SK-N-SH (cell line): ENCODE data around the gene TMEM131. TPM values are rescaled to one million over a fixed set of nuclear protein-coding genes. Genes with fewer than 3 reads are reported as not detected.

Experiments used
- CTCF ChIA-PET: fragments of 300-600, 350-600 bp; formaldehyde crosslinking; extraction: SDS; loops from one replicate; lab custom pipeline; 2021; lab: Yijun Ruan, JAX
- POLR2A ChIA-PET: fragments of 350-600 bp; sonication (Branson Sonifier 250); formaldehyde crosslinking; extraction: SDS; loops from one replicate; lab custom pipeline; 2020; ENCODE audit warnings: antibody characterized with exemption, inconsistent platforms; lab: Yijun Ruan, JAX
- DNase-seq: peaks from one replicate; pipeline ENCODE4 v3.0.0; 2012
- H2AFZ ChIP-seq: fragments of 200-600 bp; sonication (generic); 2 replicates; pipeline ENCODE4 v1.8.1; 2016; ENCODE audit warnings: antibody characterized with exemption, mild to moderate bottlenecking, low read depth
- H3F3A ChIP-seq: fragments of 200-600 bp; sonication (generic); replicated peaks from 2 replicates; pipeline ENCODE3; 2016; ENCODE audit warnings: antibody characterized with exemption, mild to moderate bottlenecking; ENCODE audit not compliant: insufficient read depth
- H3K27ac ChIP-seq, 2 experiments: fragments of 200-500 bp in 1 of 2; fragments of 200-600 bp in 1 of 2; sonication (Bioruptor generic) in 1 of 2; sonication (generic), shearing (Covaris generic) in 1 of 2; 2 replicates each; pipeline versions ENCODE4 v1.5.1 to v1.6.1; 2014 to 2016; ENCODE audit warnings: low read depth in 2 of 2, inconsistent platforms in 1 of 2, low read length in 1 of 2, mild to moderate bottlenecking in 1 of 2, mixed read lengths in 1 of 2
- H3K27me3 ChIP-seq: fragments of 200-600 bp; sonication (generic), shearing (Covaris generic); 2 replicates; pipeline ENCODE4 v1.6.1; 2016; ENCODE audit warnings: mixed run types; ENCODE audit not compliant: insufficient read depth
- H3K36me3 ChIP-seq, 2 experiments: fragments of 200-500 bp in 1 of 2; fragments of 200-600 bp in 1 of 2; sonication (Bioruptor generic) in 1 of 2; sonication (generic) in 1 of 2; replicated peaks in 1 of 2; 2 replicates each; pipeline versions ENCODE3 to v1.5.1; 2014 to 2016; ENCODE audit warnings: low read length in 1 of 2, mild to moderate bottlenecking in 1 of 2; ENCODE audit not compliant: insufficient read depth in 2 of 2, control insufficient read depth in 1 of 2
- H3K4me1 ChIP-seq, 2 experiments: fragments of 200-500 bp in 1 of 2; fragments of 200-600 bp in 1 of 2; sonication (Bioruptor generic) in 1 of 2; sonication (generic), shearing (Covaris generic) in 1 of 2; 2 replicates each; pipeline versions ENCODE4 v1.5.1 to v1.6.1; 2014 to 2016; ENCODE audit warnings: low read depth in 1 of 2, low read length in 1 of 2, mixed run types in 1 of 2; ENCODE audit not compliant: insufficient read depth in 2 of 2, control insufficient read depth in 1 of 2
- H3K4me2 ChIP-seq: fragments of 200-600 bp; sonication (generic), shearing (Covaris generic); 2 replicates; pipeline ENCODE4 v1.6.1; 2017; ENCODE audit warnings: mixed run types
- H3K4me3 ChIP-seq, 2 experiments: fragments of 200-500 bp in 1 of 2; fragments of 200-600 bp in 1 of 2; sonication (Bioruptor generic) in 1 of 2; sonication (generic), shearing (Covaris generic) in 1 of 2; 2 replicates each; pipeline versions ENCODE4 v1.5.1 to v1.8.1; 2014 to 2016; ENCODE audit warnings: low read depth in 2 of 2, inconsistent platforms in 1 of 2, low read length in 1 of 2, mild to moderate bottlenecking in 1 of 2, mixed read lengths in 1 of 2, moderate library complexity in 1 of 2
- H3K79me2 ChIP-seq: fragments of 200-600 bp; sonication (generic); 2 replicates; pipeline ENCODE4 v1.8.1; 2017; ENCODE audit warnings: mild to moderate bottlenecking; ENCODE audit not compliant: insufficient read depth
- H3K9ac ChIP-seq: fragments of 200-600 bp; sonication (generic); 2 replicates; pipeline ENCODE4 v1.6.1; 2017; ENCODE audit warnings: mixed run types
- H3K9me2 ChIP-seq: fragments of 200-600 bp; sonication (generic); 2 replicates; pipeline ENCODE4 v1.6.1; 2017; ENCODE audit warnings: mixed run types
- H3K9me3 ChIP-seq: fragments of 200-600 bp; sonication (generic); 2 replicates; pipeline ENCODE4 v1.6.1; 2017; ENCODE audit warnings: mixed run types, mild to moderate bottlenecking, moderate library complexity
- H4K20me1 ChIP-seq: fragments of 200-600 bp; sonication (generic); 2 replicates; pipeline ENCODE4 v1.6.1; 2017; ENCODE audit warnings: mild to moderate bottlenecking, mixed run types; ENCODE audit not compliant: insufficient read depth
- FOSL2 ChIP-seq: IDR thresholded peaks from 2 replicates; pipeline ENCODE4 v1.4.0; 2012; ENCODE audit warnings: low read depth, mild to moderate bottlenecking, moderate library complexity, borderline replicate concordance
- FOXM1 ChIP-seq: IDR thresholded peaks from 2 replicates; pipeline ENCODE4 v1.4.0; 2012; ENCODE audit warnings: low read depth, mild to moderate bottlenecking
- GATA2 ChIP-seq: sonication (generic); formaldehyde crosslinking; IDR thresholded peaks from 2 replicates; pipeline ENCODE4 v1.5.0; 2020; ENCODE audit warnings: mild to moderate bottlenecking, missing genetic modification reagents
- PBX3 ChIP-seq: IDR thresholded peaks from 2 replicates; pipeline ENCODE4; 2012
- RCOR1 ChIP-seq: fragments of 150-350 bp; IDR thresholded peaks from 2 replicates; pipeline ENCODE4 v1.6.1; 2017; ENCODE audit warnings: antibody characterized with exemption, low read length
- RXRA ChIP-seq: IDR thresholded peaks from 2 replicates; pipeline ENCODE4 v1.4.0; 2012; ENCODE audit warnings: low read depth, mild to moderate bottlenecking, borderline replicate concordance
- SMC3 ChIP-seq: IDR thresholded peaks from 2 replicates; pipeline ENCODE4 v1.6.1; 2012; ENCODE audit warnings: low read depth, low read length, improper control_type of control experiment
- YY1 ChIP-seq: IDR thresholded peaks from 2 replicates; pipeline ENCODE4 v1.4.0; 2012; ENCODE audit warnings: low read depth, mild to moderate bottlenecking
- WGBS: methylation state at CpG from one replicate; pipeline ENCODE4 v1.1.6; 2017; ENCODE audit warnings: low lambda C conversion rate; 5-methylcytosine and 5-hydroxymethylcytosine counted together
- polyA plus RNA-seq, 3 experiments: library from polyadenylated mRNA; depleted of rRNA; stranded (reverse); fragments of >200 nt; gene quantifications; 2 replicates each; pipeline ENCODE4 v1.2.3, GENCODE V29; 2012
- TF ChIP-seq, protein P1 (sequence below): fragments of 150-350 bp; IDR thresholded peaks from 2 replicates; pipeline ENCODE4 v1.6.1; 2016; ENCODE audit warnings: mild to moderate bottlenecking, low read depth, low read length

TMEM131 gene
- polyA plus RNA-seq, 1 of the 3 experiments (the other 2 are of a cell fraction): 9.1 TPM

DNA sequence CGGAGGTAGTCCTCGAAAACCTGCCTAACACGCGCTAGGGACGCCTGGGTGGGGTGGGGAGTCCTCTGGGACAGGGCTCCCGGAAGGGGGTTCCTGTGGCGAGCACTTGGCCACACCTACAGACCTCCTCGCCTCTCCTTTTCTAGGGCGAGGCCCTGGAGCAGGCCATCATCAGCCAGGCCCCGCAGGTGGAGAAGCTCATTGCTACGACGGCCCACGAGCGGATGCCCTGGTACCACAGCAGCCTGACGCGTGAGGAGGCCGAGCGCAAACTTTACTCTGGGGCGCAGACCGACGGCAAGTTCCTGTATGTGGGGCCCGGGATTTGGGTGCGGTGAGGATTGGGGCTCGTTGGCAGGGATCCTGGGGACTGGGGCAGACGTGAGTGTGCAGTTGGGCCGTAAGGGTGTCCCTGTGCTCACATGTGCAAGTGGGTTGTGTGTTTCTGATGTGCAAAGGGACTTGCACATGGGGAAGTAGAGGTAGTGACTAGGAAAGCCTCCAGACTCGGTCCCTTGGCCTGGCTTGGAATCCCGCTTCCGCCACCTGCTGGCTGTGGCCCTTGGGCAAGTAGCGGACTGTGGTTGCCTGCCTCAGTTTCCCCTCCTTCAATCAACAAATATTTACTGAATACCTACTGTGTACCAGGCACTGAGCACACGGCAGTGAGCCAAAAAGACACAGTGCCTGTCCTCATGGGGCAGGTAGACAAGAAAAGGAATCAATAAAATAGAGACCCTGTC is 270.6 kb downstream of the TMEM131 start:
- H3K27me3 ChIP-seq: no peaks in the 10 kb centered on the region
- no peaks in the 10 kb centered on the region for H3K36me3 ChIP-seq
- no peak overlapping the region for H2AFZ ChIP-seq
- no peaks in the 10 kb centered on the region for H4K20me1 ChIP-seq
- no peak overlapping the region for H3K4me3 ChIP-seq
- no peaks in the 10 kb centered on the region for H3K9me2 ChIP-seq
- H3K79me2 ChIP-seq: no peaks in the 10 kb centered on the region
- H3K9ac ChIP-seq: no peak overlapping the region
- no peak overlapping the region for H3K27ac ChIP-seq
- CTCF ChIA-PET: interaction anchor here (2.2 to 3.0 kb wide), 2 partner anchors 15 to 25 kb away, joined by 9 to 17 read pairs; no protein-coding TSS in a partner anchor
- TF ChIP-seq SMC3 (no peak), PBX3 (no peak)
- TF ChIP-seq, protein P1, sequence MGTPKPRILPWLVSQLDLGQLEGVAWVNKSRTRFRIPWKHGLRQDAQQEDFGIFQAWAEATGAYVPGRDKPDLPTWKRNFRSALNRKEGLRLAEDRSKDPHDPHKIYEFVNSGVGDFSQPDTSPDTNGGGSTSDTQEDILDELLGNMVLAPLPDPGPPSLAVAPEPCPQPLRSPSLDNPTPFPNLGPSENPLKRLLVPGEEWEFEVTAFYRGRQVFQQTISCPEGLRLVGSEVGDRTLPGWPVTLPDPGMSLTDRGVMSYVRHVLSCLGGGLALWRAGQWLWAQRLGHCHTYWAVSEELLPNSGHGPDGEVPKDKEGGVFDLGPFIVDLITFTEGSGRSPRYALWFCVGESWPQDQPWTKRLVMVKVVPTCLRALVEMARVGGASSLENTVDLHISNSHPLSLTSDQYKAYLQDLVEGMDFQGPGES: no peak
- no peaks in the 10 kb centered on the region; a peak in 1 of 4 replicates for H3K4me1 ChIP-seq
- DNase-seq: no peak
- no peaks in the 10 kb centered on the region for H3F3A ChIP-seq
- H3K9me3 ChIP-seq: no peaks in the 10 kb centered on the region
- H3K4me2 ChIP-seq: no peak overlapping the region
- WGBS: 81% methylated on average over 22 of the region's 31 CpGs
- POLR2A ChIA-PET: no interaction called here

GRCh38 chr2:97724501-97724900 is 271.2 kb downstream of the TMEM131 start:
- Histone ChIP-seq H3F3A (no peaks in the 10 kb centered on the region), H3K4me2 (no peak overlapping the region)

More at GRCh38 chr2:97724501-97724900, 271.2 kb downstream of the TMEM131 start:
- Histone ChIP-seq H4K20me1 (no peaks in the 10 kb centered on the region), H3K27ac (no peak overlapping the region), H3K4me1 (no peaks in the 10 kb centered on the region; a peak in 1 of 4 replicates), H3K9me2 (no peaks in the 10 kb centered on the region), H3K27me3 (no peaks in the 10 kb centered on the region), H3K4me3 (no peak overlapping the region), H3K9me3 (no peaks in the 10 kb centered on the region), H2AFZ (no peak overlapping the region), H3K36me3 (no peaks in the 10 kb centered on the region), H3K9ac (no peak overlapping the region), H3K79me2 (no peaks in the 10 kb centered on the region)
- WGBS: 75% methylated on average over 16 of the region's 17 CpGs
- TF ChIP-seq RCOR1 (no peak), YY1 (no peak), RXRA (no peak), GATA2 (no peak), FOXM1 (no peak), FOSL2 (no peak)
- TF ChIP-seq, protein P1: no peak
- POLR2A ChIA-PET: no interaction called here
- DNase-seq: no peak
- CTCF ChIA-PET: interaction anchor here (2.5 to 3.0 kb wide), 2 partner anchors 15 to 16 kb away, joined by 8 to 17 read pairs; no protein-coding TSS in a partner anchor
